GM18517 (cell line): Measurements from ENCODE around the gene TC2N.
"Not testable (repeated sequence)": the region's sequence is repeated elsewhere in the genome, so short reads cannot be mapped to it uniquely, and the experiment has no call there.

Experiments used
- ATAC-seq: cut with Tn5 transposase; IDR thresholded peaks from one replicate; pipeline ENCODE4 v1.9.1; 2021; ENCODE audit warnings: mild to moderate bottlenecking, moderate library complexity; ENCODE audit not compliant: unreplicated experiment

The TC2N gene

DNA sequence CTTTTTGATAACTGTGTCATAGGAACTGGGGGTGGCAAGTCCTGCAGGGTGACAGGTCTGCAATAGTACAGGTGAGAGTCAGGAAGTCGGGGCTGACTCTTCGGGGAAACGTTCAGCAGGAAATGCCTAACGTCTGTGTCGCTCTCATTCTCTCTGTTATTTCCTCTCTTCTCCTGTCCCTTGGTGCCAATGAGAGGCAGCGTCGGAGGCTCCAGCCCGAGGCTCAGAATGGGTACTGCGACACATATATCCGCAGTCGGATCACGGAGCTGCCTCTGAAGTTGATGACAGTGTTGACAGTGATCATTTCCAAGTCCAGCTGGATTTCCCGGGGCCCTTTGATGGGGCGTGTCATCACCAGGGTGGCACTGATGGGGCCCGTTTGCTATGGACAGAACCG lies 2.7 kb upstream of the TC2N start:
- no peak for ATAC-seq

DNA sequence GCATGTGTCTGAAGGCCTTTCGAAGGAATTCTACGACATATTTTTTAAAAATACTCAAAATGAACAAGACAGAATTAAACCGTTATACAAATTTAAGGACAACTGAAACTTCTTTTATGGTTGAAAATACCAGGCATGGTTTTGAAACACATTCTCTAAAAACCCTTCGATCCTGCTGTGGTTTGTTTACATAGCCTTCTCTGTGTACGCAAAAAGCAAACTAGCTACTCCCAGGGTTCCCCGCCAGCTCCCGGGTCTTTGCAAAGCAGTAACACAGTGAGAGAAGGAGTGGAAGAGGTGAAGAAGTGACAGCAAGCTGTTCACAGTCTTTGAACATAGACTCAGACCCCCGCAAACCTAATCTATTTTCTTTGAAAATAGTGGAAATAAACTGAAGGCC lies 2.2 kb upstream of the TC2N start:
- ATAC-seq = no peak

DNA sequence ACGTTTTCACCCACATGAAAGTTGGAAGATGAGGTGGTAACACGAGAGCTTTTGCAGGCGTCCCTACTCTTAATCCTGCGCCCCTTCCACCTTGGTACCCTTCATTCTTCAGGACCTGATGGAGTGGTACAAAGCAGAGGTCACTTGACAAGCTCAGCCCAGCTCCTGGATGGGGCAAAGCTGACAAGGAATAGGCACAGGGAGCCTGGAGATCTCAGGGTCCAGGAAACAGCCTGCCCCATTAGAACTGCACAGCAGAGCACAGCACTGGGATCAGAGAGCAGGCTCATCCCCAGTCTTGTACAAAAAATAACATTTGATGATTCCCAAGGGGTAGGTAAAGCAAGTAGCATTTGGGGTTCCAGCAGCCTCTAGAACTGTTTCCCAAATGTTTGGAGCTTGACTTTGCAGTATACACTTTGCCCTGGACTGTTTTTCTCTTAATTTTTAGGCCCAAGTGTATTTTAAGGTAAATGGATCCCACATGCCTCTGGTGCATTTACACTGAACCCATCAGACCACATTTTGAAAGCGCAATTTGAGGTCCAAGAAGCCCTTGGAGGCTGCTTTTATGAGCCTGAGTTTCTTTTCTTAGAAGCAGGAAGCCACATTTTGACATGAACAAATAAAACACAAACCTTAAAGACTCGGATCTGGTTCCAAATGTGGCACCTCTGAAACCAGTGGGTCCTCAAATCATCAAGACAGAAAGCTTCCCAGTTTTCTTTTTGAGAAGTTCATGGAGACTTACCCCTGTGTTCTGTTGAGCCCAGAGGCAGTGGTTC lies 633 bp downstream of the TC2N start:
- no peak for ATAC-seq

DNA sequence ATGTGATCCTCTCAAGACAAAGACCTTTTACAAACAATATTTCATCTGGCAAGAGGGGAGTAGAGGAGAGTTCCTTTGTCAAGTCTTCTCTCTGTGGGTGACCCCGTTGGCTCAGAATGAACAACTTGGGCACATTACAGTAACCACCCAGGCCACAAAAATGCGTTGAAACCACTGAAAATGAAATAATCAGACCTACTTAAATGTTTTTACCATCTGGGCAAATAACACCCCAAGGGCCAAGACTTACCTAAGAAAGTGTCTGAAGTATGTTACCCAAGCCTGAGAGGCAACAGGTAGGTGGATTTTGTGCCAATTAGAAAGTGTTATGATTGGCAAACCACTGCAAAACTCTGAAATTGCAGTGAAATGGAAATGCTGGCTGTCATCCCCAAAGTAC lies 1.3 kb downstream of the TC2N start:
- ATAC-seq = no peak

DNA sequence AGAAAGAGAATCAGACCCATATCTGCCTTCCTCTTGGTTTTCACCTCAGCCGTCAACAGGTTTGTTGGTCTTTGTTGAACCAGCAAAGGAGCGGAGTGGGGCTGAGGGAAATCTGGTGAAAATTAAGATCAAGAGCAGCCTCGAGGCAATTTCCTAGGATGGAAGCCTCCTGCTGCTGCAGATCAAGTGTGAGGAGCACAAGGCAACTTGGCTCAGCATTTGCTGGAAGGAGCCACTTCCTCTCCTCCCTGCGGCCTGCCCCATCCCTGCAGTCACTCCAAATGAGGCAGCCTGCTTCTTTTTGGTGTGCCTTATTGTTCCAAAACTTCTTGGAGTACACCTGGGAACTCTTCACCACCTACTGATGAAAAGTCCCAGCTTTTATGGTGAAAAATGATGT lies 4.9 kb downstream of the TC2N start:
- no peak for ATAC-seq

DNA sequence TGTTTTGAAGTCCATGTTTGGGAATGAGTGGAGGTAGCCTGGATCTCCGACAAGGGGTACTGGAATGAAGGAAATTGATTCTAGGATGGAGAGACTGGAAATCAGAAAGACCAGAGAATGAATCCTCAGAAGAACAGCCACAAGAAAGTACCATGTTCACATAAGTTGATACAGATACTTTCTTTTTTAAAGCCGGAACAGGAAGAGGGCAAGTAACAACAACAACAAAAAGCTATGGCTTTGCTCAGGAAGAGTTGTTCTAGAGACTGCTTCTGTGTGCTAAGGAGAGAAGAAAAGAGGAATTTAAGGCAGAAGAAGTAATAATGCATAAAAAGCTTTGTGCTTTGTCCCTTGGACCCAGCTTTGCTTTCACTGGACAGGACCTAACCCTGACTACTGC lies 6.2 kb downstream of the TC2N start:
- no peak for ATAC-seq

DNA sequence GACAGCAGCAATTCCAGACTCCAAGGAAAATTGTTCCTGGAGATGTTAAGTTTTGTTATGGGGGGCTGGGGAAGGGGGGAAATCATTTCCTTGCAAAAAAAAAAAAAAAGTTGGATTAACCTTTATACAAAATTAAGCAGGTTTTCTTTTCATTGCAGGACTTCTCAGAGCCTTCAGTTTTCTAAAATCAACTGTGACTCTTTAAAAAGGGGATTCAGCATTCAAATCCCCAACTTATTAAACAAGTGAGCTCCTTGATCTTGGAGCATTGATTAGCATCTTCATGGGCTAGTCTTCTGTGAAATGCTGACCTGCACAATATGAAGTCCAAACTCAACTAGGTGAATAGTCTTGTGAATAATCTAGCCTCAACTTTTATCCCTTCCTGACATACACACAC lies 7.1 kb downstream of the TC2N start:
- ATAC-seq = no peak

DNA sequence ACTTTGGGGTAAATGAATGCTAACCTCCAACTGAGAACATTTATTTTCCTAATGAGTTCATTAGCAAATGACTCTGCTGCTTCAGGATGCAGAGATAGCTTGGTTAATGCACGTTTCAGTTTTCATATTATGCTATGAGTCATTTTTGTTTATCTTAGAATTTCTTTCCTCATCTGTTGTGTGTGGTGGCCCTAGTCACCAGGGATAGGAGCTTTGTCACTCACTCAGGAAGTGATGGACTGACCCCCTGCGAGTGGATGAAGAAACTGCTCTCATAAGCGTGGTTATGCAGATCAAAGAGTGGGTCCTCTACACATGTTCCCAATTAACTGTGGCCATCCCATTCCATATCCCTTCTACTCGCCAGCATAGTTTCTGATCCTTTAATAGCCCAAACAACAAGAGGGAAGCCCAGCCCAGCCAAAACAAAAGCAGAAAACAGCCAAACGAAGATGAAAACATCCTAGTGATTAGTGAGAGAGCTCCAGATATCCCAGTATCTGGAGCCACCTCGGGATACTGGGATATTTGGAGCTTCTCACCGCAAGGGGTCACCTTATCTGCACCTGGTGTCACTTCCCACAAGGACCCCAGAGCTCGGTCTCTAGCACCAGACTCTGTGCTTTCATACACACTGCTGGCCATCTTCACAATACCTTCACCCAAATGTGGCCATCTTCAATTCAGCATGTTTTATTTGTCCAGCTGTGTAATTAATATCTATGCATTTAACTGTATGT lies 8.6 kb downstream of the TC2N start:
- ATAC-seq = no peak

DNA sequence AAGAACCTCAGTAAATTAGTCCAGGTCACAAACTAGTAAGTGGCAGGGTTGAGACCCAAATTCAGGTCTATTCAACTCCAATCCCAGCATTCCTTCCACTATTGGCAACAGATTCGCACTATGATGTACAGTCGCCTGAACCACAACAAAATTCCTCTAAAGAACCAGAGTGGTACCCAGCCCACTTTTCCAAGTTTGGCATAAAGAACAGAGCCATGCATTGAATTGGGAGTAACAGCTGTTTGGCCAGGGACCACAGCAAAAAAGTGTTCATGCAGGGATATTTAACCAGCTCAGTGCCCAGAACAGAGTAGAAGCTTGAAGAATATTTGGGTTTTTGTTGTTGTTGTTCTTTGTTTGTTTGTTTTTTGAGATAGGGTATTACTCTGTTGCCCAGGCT lies 9.7 kb downstream of the TC2N start:
- ATAC-seq = no peak

DNA sequence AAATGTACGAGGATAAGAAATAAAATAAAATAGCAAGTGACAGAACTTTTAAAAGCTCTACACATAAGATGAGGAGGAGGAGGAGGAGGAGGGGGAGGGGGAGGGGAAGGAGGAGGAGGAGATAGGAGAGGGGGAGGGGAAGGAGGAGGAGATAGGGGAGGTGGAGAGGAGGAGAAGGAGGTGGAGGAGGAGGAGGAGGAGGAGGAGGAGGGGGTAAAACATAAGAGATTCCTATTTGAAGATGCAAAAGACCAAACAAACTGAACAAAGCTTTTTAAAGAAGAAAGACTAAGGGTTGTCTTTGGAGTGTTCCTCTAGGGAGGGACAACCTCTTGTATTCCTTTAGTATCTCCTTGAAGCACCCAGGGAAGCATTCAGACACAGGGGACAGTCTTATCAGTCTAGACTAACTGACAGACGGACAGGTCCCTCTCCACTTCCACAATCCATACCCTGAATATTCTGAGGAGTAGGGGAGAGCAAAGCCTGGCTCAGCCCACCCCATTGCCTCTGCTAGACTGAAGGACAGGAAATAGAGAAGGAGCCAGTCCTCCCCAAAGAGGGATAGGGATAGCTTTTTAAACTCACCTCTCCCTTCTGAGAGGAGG lies 12.9 kb downstream of the TC2N start:
- ATAC-seq = no peak

DNA sequence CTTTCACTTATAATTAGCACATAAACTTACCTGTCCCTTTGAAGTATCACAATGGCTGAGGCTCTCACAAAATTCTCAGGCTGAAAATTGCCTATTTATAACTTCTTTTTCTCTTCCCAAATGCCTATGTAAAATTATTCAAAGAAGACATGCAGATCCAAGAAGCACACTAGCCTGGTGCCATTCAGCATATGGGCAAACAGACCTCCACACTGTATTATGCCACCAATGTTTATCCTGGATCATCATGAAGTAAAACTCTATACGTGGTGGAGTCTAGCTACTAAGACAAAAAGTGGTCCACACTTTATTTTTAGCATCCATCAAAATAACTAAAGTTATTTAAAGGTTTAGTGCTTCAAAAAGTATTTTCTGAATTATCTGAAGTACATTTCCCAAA lies 15.8 kb downstream of the TC2N start:
- no peak for ATAC-seq

DNA sequence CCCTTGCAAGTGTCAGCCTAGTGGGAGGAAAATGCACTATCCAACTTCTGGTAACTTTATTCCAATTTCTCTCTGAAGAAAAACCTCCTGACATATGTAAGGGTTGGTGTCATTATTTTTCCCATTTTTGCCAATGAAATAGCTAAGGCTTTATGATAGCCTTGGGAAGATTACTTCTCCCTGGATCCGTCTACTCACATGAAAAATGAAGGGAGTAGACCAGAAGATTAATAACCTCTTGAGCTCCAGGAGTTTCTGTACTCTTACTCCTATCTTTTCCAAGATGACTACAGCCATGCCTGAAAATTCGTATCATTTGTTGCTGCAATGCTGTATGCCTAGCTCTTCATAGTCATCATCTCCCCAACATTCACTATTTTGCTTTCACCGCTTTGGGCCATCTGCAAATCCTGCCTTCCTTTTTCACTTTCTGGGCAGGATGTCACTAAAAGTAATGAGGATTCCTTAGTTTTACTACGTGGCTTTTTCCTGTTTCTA lies 18.8 kb downstream of the TC2N start:
- ATAC-seq = no peak

DNA sequence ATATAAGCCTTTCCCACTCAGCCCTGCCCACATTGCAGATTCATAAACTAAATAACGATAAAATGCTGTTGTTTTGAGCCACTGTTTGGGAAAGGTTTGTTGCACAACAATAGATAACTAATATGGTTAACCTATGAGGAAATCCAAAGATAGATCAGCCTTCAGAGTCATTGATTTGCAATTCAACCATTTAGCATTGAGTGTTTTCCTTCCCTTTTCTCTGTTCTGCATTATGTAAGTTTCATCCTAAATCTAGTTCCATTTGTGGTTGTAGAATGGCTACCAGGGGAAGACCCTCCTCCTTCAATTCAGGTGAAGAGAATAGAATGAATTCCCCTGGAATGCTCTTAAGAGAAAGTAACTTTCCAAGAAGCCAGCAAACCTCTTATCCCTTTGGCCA lies 19.6 kb downstream of the TC2N start:
- ATAC-seq = no peak

DNA sequence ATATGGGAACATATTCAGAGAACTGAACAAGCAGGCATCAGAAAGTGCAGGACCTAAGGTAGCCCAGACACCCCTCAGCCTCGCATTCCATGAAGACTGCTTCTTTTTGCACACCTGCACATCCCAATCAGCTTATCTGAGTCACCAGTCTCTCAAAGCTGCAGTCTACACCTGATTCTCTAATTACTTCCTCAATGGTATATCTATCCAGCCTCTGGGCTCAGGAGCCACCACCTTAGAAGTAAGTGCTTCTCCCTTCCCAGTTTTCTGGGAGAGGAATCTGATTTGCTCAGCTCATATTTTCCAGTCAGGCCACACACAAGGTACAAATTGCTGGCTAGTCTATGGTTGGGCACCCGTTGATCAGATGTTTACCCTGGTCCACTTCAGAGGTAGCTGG lies 21.7 kb downstream of the TC2N start:
- no peak for ATAC-seq

DNA sequence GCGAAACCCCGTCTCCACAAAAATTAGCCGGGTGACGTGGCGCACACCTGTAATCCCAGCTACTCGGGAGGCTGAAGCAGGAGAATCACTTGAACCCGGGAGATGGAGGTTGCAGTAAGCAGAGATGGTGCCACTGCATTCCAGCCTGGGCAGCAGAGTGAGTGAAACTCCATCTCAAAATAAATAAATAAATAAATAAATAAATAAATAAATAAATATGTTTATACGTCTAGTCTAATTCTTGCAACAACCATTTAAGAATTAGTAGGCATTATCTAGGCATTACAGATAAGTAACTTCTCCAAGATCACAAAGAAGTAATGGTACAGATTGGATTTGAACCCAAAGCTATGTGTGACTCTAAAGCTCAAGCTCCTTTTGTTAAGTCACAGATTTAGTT lies 22.3 kb downstream of the TC2N start:
- ATAC-seq = not testable (repeated sequence)

DNA sequence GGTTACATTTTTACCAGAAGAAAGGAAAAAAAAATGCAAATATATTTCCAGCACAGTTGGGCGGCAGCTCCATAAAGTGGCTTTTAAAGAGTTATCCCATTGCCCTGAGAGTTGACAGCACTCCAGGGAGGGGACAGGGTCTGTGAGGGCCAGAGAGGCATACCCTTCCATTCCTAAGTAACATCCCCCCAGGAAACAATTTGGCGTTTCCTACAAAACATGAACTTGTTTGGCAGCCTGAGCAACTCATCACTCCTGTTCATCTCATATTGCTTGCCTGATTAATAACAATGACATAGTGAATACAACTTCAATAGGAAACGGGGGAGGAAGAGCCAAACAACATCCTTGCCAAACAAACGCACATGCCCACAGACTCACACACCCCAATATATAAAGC lies 23.3 kb downstream of the TC2N start:
- ATAC-seq = no peak

DNA sequence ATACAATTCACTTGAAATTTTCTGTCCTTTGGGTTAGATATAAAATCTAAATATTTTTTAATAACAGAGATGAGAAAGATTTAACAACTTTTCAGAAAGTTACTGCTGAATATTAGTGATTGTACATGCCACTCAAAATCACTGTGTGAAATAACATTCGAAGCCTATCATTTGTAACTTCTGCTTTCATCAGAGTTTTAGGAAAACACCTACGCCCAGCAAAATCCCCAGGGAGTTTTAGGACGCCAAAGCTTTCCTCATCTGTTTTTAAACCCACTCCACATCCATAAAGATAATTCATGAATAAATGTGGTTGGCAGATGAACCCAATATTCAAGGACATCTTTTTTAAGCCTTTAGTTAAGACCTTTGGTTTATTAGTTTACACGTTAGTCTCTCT lies 23.9 kb downstream of the TC2N start:
- ATAC-seq = no peak

DNA sequence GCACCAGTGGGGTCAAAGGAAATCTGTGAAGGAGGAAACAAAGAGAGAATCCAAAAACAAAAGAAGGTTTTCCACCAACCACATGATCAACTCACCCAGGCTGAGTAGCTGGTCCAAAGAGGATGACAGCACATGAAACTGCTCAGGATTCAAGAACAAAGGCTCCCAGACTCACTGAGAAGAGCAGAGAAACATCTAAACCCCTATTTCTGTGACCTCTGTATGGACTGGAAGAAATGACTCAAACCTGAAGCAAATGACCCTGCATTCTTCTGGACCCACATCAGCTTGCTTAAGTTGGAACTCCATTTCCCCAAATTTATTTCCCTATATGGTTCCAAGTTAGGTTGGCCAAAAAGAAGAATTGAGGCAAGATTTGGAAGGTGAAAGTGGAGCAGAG lies 26.3 kb downstream of the TC2N start:
- no peak for ATAC-seq

DNA sequence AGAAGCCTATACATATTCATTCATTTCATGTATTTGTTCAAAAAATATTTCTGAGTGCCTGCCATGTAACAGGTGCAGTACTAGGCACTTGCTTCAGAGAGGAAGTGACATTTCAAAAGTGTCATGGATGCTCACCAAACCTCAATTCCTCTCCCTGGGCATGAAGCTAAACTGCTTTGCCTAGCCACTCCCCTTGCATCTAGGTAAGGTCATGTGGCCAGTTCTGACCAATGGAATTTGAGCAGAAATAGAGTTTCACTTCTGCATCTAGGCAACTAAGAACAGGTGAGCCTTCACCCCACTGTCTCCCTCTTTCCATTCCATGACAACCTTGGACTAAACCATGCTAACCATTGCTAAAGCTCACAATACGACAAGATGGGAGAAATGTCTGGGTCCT lies 27.6 kb downstream of the TC2N start:
- ATAC-seq = no peak

DNA sequence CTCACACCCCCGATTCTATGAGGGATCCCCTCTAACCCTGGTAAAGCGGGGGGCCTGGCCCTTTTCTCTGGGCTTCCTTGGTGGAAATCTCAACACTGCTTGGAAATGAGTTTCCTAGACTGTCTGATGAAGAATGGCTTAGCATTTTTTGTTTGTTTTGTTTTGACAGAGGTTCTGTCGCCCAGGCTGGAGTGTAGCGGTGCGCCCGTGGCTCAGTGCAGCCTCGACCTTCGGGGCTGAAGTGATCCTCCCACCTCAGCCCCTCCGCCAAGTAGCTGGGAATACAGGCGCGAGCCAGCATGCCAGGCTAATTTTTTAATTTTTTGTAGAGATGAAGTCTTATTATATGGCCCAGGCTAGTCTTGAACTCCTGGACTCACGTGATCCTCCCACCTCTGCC lies 30.3 kb downstream of the TC2N start:
- no peak for ATAC-seq

DNA sequence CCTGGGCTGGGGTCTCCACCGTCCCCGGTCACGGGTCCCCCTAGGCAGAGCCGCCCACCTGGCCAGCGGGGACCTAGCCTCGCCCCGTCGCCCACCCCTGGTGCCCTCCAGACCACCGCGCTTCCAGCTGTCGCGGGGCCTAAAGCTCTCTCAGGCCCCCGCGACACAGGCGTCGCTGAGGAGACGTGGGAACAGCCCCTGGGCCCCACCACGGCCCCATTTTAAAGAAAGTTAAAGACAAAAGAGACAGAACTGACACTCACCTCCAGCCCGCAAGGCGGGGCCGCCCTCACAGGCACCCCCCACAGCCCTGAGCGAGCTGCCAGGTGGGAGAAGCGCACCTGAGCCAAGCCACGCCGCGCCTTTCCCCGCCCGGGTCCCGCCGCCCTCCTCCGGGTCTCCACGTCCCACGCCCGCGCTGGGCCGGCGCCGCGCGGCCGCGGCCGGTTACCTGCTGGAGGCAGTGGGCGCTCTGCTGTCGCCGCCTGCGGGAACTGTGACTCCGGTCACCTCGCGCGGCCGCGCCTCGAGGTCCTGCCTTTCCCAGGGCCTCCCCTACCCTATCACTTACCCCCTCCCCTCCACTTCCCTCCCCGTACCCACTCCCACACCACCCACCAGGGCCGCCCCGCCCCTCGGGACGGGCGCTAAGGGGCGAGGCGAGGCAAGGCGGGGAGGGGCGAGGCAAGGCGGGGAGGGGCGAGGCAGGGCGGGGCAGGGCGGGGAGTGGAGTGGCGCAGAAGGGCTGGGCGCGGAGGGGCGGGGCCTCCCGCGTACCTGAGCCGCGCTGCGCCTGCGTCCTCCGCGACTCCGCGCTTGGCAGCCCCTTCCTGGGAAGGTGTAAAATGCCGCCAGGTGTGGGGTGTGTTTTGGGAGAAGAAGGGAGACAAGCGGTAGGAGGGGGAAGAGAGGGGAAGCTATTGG lies 31.2 kb downstream of the TC2N start:
- no peak for ATAC-seq
